GM19239 (cell line): Measurements from ENCODE around the gene KRT9.
"Not testable (repeated sequence)": the region's sequence is repeated elsewhere in the genome, so short reads cannot be mapped to it uniquely, and the experiment has no call there.

Experiments
- DNase-seq: peaks from one replicate; pipeline ENCODE4 v3.0.0; 2011; ENCODE audit warnings: low spot score; ENCODE audit not compliant: insufficient read length
- FAIRE-seq: peaks from 2 replicates; lab custom pipeline; 2011; peaks lifted over from hg19 to GRCh38; lab: Jason Lieb, UNC

Gene KRT9

DNA sequence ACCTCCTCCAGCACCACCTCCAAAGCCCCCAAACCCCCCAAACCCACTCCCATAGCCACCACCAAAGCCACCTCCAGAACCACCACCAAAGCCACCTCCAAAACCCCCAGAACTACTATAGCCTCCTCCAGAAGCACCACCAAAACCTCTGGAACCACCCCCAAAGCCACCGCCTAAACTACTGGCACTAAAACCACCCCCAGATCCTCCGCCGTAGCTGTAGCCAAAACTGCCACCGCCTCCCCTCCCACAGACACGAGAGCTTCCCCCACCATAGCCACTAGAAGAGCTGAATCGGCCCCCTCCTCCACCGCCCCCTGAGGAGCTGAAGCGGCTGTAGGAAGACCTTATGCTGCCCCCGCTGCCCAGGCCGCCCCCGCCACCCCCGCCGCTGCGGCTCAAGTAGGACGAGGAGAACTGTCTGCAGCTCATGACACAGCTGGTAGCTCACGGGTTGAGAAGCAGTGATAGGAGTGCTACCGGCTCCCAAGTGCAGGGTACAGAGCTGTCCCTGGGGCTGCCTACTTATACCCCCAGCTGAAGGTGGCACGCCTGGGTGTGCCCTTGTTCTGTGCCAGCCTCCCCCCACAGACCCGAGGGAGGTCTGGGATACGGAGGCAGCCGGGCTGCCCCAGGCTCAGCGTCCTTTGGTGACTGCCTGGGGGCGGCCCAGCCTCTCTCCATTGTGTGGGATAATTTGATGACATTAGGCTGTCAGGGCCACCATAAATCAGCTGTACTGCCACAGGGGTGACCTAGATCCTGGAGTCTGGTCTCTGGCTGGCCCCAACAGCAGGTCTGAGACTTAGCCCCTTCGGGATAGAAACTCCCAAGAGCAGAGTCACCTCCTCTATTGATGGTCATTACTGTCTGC lies at the start of gene KRT9:
TSS of gene KRT9 (minus strand) at position 499 of the 874 bp plus-strand sequence. CDS start at position 432, 67 bp downstream.
- FAIRE-seq (no peak), DNase-seq (no peak)

DNA sequence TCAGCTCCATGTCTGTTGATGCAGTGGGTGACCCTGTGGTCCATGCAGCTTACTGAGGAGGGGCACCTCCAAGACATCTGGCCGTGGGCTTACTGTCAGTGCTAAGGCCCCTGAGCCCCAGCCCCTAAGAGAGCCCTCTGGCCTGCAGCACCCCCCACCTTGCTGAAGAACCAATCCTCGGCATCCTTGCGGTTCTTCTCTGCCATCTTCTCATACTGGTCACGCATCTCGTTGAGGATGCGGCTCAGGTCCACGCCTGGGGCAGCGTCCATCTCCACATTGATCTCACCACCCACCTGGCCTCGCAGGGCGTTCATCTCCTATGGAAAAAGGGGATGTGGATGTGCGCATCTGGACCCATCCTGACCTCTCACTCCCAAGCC lies 49.6 kb upstream of the KRT9 start:
- FAIRE-seq, DNase-seq: not testable (repeated sequence)

DNA sequence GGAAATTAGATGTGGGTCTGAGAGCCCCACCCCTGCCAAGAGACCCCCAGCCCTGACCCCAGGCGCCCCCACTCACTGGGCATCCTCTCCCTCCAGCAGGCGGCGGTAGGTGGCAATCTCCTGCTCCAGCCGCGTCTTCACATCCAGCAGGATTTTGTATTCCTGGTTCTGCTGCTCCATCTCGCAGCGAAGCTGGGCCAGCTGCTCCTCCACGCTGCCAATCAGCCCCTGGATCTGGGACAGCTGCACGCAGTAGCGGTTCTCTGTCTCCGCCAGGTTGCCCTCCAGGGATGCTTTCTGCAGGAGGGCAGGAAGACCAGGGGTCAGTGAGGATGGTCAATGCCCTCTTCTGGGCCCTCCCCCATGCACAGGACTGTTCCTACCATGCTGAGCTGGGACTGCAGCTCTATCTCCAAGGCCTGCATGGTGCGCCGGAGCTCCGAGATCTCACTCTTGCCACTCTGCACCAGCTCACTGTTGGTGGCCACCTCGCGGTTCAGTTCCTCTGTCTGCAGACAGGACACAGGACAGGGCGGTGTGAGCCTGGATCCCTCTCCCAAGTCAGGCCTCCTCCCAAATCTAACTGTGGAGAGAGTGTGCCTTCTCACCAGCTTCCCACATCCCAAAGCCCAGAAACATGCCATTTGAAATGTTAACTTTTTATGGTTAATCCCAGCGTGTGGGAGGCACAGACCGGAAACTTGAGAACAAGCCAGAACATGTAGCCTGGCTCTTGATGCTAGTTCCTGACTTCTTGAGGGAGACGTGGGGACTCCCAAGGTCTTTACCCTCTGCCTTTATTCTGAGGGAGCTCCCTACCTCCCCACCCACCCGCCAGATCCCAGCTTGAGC lies 49.0 kb upstream of the KRT9 start:
- no peak for DNase-seq
- no peak for FAIRE-seq

DNA sequence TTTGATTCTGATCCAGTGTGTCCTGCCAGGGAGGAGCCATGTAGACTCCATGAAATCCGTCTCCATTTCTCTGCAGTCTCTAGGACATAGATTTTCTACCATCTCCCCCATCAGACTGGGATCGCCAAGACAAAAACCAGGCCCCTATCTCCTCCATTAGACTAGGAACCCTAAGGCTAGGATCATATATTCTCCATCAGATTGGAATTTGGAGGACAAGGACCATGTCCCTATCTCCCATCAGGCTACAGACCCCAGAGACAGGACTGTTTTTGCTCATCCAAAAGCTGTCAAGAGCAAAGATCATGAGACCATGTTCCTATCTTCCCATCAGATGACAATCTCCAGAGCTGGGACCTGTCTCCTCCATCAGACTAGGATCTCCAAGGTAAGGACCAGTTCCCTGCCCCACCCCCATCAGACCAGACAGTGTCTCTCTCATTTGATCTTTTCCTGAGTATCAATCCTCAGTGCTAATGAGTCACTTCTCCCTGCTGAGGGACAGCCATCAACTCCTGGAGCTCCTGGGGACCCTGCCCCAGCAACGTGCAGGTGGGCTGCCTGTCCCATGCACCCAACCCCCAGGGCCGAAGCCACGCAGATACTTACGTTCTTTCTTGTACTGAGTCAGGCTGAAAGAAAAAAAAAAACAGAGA lies 48.2 kb upstream of the KRT9 start:
- FAIRE-seq = not testable (repeated sequence)

GRCh38 chr17:41619036-41619926 lies 47.4 kb upstream of the KRT9 start:
- no peak for DNase-seq
- no peak for FAIRE-seq

More for the DNA sequence above, 48.2 kb upstream of the KRT9 start:
- not testable (repeated sequence) for DNase-seq

- no peak for FAIRE-seq
- DNase-seq = no peak
These were observed 46.6 kb upstream of the KRT9 start for GRCh38 chr17:41618341-41619035.

DNA sequence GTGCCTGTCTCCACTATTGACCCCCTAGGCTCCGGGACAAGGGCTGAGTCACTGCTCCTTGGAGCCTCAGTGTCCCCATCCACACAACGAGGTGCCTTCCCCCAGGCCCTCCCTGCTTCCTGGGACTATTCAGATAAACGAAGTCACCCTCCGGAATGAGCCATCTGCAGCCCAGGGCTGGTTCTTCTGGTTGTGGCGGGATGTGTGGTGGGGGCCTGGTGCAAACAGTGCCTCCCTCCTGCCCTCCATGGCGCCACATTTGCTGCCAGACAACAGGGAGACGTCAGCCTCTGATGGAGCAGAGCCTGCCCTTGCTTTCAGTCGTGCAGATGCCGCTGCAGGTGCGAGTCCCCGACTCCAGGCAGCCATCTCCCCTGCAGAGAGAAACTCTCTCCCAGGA lies 45.8 kb upstream of the KRT9 start:
- FAIRE-seq (no peak), DNase-seq (no peak)

- FAIRE-seq = no peak
- no peak for DNase-seq
These were observed 45.3 kb upstream of the KRT9 start for GRCh38 chr17:41617136-41617535.

- not testable (repeated sequence) for DNase-seq, FAIRE-seq
These were observed 44.6 kb upstream of the KRT9 start for GRCh38 chr17:41616486-41616885.

DNA sequence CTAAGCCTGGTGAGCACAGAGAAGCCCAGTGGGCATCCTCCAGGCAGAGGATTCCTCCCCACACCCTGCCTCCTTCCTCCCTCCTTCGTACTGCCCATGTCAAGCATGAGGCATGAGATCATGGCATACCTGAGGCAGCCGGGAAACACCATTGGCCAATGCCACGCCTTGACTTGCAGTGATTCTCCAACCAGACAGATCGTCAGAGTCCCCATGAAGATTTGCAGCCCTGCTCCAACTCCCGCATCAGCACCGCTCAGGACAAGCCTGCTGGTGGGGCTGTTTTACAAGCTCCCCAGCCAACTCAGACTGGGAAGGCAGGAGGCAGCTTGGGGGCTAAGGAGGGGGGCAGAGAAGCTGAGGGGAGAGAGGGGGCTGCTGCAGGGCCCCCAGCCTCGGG lies 43.6 kb upstream of the KRT9 start:
- FAIRE-seq = no peak
- no peak for DNase-seq

DNA sequence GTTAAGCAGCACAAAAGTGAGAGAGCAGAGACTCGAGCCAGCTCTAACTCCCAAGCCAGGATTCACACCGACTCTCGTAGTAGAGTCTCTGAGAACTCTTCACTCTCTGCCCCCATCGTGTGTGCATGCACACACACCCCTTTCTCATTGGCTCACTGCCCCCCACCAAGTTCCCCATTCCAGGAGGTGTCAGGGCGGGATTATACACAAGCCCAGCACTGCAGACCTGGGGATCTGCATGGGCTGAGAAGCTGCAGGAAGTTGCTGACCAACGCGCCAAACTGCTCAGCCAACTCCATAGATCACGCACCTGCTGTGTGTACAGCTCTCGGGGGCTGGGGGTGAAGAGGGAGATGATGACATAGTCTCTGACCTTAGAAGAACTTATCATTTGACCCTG lies 42.9 kb upstream of the KRT9 start:
- FAIRE-seq, DNase-seq: not testable (repeated sequence)

DNA sequence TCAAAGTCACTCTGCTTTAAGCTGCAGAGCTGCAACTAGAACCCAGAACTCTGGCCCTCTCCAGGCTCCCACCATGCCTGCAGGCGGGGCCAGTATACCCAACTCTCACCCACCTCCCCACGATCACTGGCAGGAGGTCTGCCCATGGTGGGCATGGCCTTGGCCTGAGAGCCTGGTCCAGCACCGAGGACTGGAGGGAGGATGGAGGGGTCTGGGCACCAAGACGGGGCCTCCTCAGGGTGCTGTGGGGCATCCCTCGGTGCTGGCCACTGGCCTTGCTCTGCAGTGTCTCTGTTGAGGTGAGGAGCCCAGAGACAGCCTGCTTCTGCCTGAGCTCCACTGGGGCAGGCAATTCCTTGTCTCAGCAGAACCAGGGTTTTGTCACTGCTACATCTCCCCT lies 42.2 kb upstream of the KRT9 start:
- FAIRE-seq = no peak
- DNase-seq = no peak

DNA sequence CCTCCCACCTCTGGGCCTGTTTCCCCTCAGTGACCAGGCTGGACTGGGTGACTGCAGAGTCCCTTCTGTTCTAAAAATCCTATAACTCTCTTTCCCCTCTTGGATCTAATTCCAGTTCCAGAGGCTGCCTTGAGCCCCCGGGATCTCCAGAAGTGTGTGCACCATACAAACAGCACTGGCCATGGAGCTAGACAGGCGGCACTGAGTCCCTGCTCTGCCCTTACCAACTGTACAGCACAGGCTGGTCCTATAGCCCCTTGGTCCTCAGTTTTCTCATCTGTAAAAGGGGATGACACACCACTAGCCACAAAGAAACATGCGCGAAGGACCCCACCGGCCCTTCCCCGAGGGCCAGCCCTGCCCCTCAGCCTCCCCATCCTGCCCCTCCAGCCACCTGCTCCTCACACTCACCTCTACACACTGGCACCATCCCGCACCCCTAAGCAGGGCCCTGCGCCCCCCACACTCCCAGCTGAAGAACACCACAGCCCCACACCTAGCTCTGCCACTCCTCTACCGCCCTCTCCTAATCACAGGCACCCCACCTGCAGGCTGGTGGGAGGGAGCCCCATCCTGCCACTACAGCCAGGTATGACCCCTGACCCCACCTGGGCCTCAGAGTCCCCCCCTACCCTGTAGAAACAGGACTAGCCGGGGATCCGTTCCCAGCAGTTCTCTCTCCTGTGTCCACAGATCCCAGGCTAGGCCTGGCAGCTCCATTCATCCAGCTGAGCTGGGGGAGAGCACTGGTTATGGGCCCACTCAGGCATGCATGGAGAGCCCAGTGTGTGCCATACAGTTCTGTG lies 41.6 kb upstream of the KRT9 start:
- DNase-seq = no peak

GRCh38 chr17:41612376-41613160 lies 40.7 kb upstream of the KRT9 start, which contains the start of gene KRT16:
Gene KRT16, minus strand, starts transcription at chr17:41612767. Its CDS starts 79 bp downstream, at chr17:41612688.
- not testable (repeated sequence) for DNase-seq, FAIRE-seq

More for the DNA sequence above, 41.6 kb upstream of the KRT9 start:
- no peak for FAIRE-seq

- no peak for DNase-seq
- FAIRE-seq = no peak
These were observed 39.2 kb upstream of the KRT9 start for GRCh38 chr17:41610965-41611640.

DNA sequence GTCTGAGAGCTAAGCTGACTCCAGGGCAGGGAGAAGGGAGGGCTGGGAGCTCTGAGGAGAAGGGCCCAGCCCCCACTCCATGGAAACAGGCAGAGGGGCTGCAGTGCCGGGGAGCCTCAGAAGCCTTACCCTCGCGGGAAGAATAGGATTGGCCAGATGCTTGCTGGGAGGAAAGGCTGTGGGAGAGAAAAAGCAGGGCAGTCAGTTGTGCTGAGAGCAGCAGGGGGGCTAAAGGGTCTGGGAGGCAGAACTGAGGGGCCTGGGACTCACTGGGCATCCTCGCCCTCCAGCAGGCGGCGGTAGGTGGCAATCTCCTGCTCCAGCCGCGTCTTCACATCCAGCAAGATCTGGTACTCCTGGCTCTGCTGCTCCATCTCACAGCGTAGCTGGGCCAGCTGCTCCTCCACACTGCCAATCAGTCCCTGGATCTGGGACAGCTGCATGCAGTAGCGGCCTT lies 38.2 kb upstream of the KRT9 start:
- DNase-seq, FAIRE-seq: not testable (repeated sequence)
